GM04504 (cell line): ENCODE data around the gene ARID4B.

Source experiments
- DNase-seq: peaks from one replicate; pipeline ENCODE4 v3.0.0-alpha.2; 2012; ENCODE audit warnings: low read depth

The ARID4B gene

DNA sequence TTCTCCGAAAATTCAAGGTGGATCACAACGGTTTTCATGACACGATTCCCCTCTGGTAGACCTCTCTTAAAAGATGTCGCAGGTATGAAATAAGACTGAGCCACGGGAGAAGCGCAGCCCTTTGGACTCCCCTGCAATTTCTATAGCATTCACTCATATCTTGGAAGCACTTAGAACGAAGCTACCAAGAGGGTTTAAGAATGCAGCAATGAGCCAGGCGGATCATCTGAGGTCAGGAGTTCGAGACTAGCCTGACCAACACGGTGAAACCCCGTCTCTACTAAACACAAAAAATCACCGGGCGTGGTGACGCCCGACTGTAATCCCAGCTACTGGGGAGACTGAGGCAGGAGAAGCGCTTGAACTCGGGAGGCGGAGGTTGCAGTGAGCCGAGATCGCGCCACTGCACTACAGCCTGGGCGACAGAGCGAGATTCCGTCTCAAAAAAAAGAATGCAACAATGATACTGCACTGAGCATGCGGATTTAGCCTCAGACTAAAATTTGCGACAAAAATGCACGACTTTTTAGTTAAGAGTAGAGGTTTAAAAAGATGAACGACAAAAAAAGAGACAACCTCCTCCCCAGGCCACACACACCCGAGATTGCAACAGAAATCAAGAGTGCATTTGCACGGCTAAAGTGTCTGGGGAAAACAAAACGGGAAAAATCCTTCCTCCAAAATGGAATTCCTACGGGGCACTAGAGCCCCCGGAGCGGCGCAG lies 200.1 kb downstream of the ARID4B start:
- no peak for DNase-seq

DNA sequence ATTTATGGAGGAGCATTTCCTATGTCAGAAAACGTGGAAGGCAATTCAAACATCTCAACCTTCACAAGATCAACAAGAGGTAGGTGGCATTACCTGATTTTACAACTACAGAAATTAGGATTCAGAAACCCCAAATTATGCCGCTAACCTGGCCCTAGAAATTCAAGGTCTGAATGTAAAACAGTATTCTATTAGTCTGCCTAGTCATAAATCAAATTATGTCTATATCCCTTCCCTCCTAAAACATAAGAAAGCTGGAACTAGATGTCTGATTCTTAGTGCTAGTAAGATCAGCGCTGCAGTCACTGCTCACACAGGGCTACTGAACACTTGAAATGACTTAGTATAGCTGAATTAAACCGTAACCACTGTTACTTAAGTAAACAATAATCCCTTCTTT lies 200.8 kb downstream of the ARID4B start:
- DNase-seq: no peak

DNA sequence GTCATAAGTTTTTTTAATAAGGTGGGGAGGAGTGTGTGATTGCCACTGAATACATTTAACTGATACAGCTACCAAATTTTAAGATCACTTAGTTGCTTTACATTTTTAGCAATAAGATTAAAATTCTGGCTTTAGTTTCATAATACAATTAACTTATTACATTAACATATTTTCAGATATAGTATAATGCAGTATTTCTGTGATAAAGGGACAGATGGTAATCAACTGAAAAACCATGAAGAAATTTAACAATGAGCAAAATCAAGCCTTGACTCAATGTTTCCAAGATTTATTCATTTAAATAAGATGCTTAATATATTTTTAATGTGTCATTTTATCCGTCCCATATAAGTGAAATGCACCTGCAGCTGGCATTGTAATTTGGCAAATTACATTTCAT lies 203.3 kb downstream of the ARID4B start:
- no peak for DNase-seq

DNA sequence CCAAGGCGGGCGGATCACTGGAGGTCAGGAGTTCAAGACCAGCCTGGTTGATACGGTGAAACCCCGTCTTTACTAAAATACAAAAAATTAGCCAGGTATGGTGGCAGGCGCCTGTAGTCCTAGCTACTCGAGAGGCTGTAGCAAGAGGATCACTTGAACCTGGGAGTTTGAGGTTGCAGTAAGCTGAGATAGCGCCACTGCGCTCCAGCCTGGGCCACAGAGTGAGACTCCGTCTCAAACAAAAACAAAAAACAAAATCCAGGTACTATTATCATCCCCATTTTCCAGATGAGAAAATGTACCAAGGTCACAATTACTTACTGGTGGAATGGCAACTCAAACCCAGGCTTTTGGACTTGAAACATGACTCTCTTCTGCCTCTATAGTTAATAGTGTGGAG lies 203.9 kb downstream of the ARID4B start:
- no peak for DNase-seq

DNA sequence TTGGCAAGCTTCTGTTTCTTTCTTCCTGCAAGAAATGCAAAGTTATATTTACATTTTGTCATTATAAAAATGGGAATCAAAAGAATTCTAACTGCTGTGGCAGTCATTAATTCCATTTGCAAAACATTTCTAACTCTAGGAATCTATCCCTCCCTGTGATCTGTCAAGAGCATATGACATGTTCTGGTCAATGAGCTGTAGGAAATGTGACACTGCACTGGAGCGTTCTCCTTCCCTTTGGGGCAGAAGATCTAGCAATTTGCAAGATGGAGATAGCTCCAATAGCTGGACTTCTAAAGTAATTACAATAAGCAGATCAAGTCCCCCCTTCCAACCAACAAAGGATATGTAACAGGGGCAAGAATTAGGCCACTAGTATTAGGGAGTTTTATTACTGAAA lies 205.6 kb downstream of the ARID4B start:
- no peak for DNase-seq
